ENCODE results near the gene TDRD12. TPM values are rescaled to one million over a fixed set of nuclear protein-coding genes. Genes with fewer than 3 reads are reported as not detected.

The TDRD12 gene, protein sequence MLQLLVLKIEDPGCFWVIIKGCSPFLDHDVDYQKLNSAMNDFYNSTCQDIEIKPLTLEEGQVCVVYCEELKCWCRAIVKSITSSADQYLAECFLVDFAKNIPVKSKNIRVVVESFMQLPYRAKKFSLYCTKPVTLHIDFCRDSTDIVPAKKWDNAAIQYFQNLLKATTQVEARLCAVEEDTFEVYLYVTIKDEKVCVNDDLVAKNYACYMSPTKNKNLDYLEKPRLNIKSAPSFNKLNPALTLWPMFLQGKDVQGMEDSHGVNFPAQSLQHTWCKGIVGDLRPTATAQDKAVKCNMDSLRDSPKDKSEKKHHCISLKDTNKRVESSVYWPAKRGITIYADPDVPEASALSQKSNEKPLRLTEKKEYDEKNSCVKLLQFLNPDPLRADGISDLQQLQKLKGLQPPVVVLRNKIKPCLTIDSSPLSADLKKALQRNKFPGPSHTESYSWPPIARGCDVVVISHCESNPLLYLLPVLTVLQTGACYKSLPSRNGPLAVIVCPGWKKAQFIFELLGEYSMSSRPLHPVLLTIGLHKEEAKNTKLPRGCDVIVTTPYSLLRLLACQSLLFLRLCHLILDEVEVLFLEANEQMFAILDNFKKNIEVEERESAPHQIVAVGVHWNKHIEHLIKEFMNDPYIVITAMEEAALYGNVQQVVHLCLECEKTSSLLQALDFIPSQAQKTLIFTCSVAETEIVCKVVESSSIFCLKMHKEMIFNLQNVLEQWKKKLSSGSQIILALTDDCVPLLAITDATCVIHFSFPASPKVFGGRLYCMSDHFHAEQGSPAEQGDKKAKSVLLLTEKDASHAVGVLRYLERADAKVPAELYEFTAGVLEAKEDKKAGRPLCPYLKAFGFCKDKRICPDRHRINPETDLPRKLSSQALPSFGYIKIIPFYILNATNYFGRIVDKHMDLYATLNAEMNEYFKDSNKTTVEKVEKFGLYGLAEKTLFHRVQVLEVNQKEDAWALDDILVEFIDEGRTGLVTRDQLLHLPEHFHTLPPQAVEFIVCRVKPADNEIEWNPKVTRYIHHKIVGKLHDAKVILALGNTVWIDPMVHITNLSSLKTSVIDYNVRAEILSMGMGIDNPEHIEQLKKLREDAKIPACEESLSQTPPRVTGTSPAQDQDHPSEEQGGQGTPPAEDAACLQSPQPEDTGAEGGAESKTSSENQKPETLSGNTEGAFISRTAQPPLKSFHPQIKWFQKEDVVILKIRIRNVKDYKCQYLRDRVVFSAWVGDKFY (N-terminal part only)
- total RNA-seq: under 1 TPM in 1 of 4 donors, not detected in 3; 0.48 TPM

DNA sequence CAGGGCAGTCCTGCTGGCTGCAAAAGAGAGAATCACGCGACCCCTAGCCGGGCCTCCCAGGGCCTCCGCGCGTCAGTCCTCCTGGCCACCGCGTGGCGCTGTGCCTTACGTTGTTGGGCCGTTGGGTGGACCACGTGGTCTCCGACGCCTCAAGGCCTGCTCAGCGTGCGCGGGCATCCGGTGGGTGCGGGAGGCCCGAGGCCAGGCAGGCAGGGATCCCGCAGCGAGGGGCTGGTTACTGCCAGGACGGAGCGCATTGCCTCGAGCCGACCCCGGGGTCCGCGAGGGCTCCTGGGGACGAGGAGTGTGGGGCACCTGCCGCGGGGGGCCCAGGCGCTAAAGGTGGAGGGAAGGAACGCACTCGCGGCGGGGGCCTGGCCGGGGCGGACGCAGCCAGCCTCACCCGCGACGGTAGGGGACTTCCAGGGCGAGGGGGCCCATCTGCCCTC lies at the start of gene TDRD12:
TDRD12 (plus strand) TSS at position 157 of the 449 bp plus-strand sequence. CDS start 306 bp downstream, outside the sequence.
- H3K36me3 ChIP-seq: no peaks in the 10 kb centered on the region
- in situ Hi-C loops (cut with MboI; ENCODE audit: low pct_ligation_motif_present in 1 of 4, low pct_unique_long_range_greater_than_20kb in 1 of 4, low sequenced_read_pairs in 3 of 4) (no loop called here), intact Hi-C loops (cut with DNase I; ENCODE audit: low total_unique reads) (no loop called here)
- no peaks in the 10 kb centered on the region for H3K9me3 ChIP-seq
- no peaks in the 10 kb centered on the region for H3K27me3 ChIP-seq
- TF ChIP-seq, protein P1, sequence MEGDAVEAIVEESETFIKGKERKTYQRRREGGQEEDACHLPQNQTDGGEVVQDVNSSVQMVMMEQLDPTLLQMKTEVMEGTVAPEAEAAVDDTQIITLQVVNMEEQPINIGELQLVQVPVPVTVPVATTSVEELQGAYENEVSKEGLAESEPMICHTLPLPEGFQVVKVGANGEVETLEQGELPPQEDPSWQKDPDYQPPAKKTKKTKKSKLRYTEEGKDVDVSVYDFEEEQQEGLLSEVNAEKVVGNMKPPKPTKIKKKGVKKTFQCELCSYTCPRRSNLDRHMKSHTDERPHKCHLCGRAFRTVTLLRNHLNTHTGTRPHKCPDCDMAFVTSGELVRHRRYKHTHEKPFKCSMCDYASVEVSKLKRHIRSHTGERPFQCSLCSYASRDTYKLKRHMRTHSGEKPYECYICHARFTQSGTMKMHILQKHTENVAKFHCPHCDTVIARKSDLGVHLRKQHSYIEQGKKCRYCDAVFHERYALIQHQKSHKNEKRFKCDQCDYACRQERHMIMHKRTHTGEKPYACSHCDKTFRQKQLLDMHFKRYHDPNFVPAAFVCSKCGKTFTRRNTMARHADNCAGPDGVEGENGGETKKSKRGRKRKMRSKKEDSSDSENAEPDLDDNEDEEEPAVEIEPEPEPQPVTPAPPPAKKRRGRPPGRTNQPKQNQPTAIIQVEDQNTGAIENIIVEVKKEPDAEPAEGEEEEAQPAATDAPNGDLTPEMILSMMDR (IDR thresholded peaks at IDR 0.05): no peak
- TF ChIP-seq POLR2A (IDR thresholded peaks at IDR 0.05): no peak
- no peak for TF ChIP-seq POLR2AphosphoS5 (IDR thresholded peaks at IDR 0.05)
- TF ChIP-seq EP300 (IDR thresholded peaks at IDR 0.05; ENCODE audit: low read depth): no peak
- DNase-seq: no peak
- H3K4me1 ChIP-seq: no peaks in the 10 kb centered on the region
- H3K27ac ChIP-seq: no peak within 1 kb of the TSS
- no peak within 1 kb of the TSS for H3K4me3 ChIP-seq
- WGBS, 2 donors (ENCODE audit: low coverage in 1 of 2): 95% methylated on average over 42 of the region's 44 CpGs; no CpG with 5 or more reads in 1 of the 2 donors

DNA sequence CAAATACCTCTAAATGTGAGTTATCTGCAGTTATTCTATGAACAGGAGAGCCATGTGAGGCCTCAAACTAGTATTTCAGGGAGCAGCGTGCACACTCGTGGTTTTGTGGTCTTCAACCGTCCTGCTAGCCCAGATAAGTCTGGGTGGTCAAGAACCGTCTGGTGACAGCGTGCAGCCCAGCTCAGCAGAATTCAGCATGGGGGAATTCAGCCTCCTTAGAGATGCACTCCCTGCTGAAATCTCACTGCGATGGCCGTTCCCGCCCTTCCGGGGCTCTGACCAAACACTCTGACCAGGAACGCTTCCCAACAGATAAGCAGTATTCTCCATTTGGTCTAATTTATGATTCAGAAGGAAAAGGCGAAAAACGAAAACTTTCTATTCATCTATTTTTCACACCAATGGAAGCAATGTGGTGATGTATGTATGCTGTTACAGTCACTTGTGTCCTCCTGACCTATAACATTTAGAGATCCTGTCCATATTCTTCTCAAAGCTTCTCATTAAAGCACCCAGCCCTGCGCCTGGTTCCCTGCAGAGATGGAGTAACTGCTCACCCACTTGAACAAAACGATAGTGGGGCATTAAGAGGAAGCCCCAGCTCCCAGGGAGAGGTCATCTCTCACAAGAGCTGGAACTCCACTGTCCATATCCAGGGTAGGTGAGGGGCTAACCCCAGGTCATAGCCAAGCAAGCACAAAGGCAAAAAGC lies 47.5 kb upstream of the TDRD12 start:
- H3K4me1 ChIP-seq: peaks cover 9 to 39% (median 32%) of the 10 kb centered on the region in 4 donors
- H3K27me3 ChIP-seq: peaks cover 13% of the 10 kb centered on the region
- DNase-seq: no peak
- intact Hi-C loops (cut with DNase I; ENCODE audit: low total_unique reads) (no loop called here), in situ Hi-C loops (cut with MboI; ENCODE audit: low pct_ligation_motif_present in 1 of 4, low pct_unique_long_range_greater_than_20kb in 1 of 4, low sequenced_read_pairs in 3 of 4) (no loop called here)
- H3K36me3 ChIP-seq: peaks cover 0 to 5% (median 0%) of the 10 kb centered on the region in 4 donors
- no peak overlapping the region for H3K27ac ChIP-seq
- TF ChIP-seq, protein P1 (IDR thresholded peaks at IDR 0.05): no peak
- no peak for TF ChIP-seq POLR2AphosphoS5 (IDR thresholded peaks at IDR 0.05)
- no peak for TF ChIP-seq POLR2A (IDR thresholded peaks at IDR 0.05)
- TF ChIP-seq EP300 (IDR thresholded peaks at IDR 0.05; ENCODE audit: low read depth): no peak
- no peaks in the 10 kb centered on the region for H3K9me3 ChIP-seq
- H3K4me3 ChIP-seq: no peak overlapping the region
- WGBS, 2 donors (ENCODE audit: low coverage in 1 of 2): 78 to 89% methylated on average over 3 to 14 of the region's 14 CpGs

DNA sequence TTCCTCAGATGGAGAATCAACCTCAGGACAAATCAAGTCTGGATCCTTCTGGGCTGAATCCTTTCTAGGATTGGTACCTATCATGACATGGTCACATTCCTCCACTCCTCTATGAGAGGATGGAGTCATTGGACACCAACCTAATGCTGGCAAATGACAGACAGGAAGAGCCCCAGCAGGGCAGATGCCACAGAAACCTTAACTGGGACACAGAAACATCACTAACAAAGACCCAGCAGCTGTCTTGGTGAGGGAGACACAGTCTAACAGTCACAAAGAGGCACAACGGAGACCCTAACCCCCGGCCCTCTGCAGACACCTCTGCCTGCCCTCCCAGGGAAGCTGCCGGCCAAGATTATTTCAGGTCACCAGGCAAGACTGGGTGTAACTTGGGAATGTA lies 46.7 kb upstream of the TDRD12 start:
- TF ChIP-seq, protein P1 (IDR thresholded peaks at IDR 0.05): no peak
- TF ChIP-seq POLR2AphosphoS5 (IDR thresholded peaks at IDR 0.05): no peak
- TF ChIP-seq POLR2A (IDR thresholded peaks at IDR 0.05): no peak
- TF ChIP-seq EP300 (IDR thresholded peaks at IDR 0.05; ENCODE audit: low read depth): no peak

More for the DNA sequence above, 46.7 kb upstream of the TDRD12 start:
- Histone ChIP-seq H3K27me3 (peaks cover 21% of the 10 kb centered on the region), H3K36me3 (no peaks in the 10 kb centered on the region), H3K4me3 (no peak overlapping the region), H3K27ac (no peak overlapping the region), H3K9me3 (no peaks in the 10 kb centered on the region), H3K4me1 (peaks cover 9 to 39% (median 32%) of the 10 kb centered on the region in 4 donors)
- WGBS, 2 donors (ENCODE audit: low coverage in 1 of 2): 91% methylated on average over 3 of the region's 3 CpGs; no CpG with 5 or more reads in 1 of the 2 donors
- in situ Hi-C loops (cut with MboI; ENCODE audit: low pct_ligation_motif_present in 1 of 4, low pct_unique_long_range_greater_than_20kb in 1 of 4, low sequenced_read_pairs in 3 of 4): no loop called here
- DNase-seq: no peak
- intact Hi-C loops (cut with DNase I; ENCODE audit: low total_unique reads): no loop called here
